ENCODE results near the gene EIPR1.

GRCh38 chr2:3348767-3349166, 28.9 kb downstream of the EIPR1 start:
- TF ChIP-seq CTCF (IDR thresholded peaks at IDR 0.05) (no peak), EP300 (IDR thresholded peaks at IDR 0.05) (no peak), POLR2A (IDR thresholded peaks at IDR 0.05) (no peak)

Data from ovary (tissue), 3 donors.